GM06990 (cell line): ENCODE results near the gene NAA60.
A peak's percentile ranks its signal among the peaks of the same experiment; 100 is the strongest.
"Not testable (repeated sequence)": the region's sequence is repeated elsewhere in the genome, so short reads cannot be mapped to it uniquely, and the experiment has no call there.

ENCODE experiments used
- DNase-seq: peaks from one replicate; pipeline ENCODE4 v3.0.0-alpha.2; 2011; ENCODE audit not compliant: insufficient read length; ENCODE audit errors: extremely low read depth
- H3K27me3 ChIP-seq: replicated peaks from 2 replicates; pipeline ENCODE4 v1.6.0; 2011; ENCODE audit warnings: low read length; ENCODE audit not compliant: control insufficient read depth, insufficient read depth
- H3K36me3 ChIP-seq: 2 replicates; pipeline ENCODE4 v1.5.1; 2011; ENCODE audit warnings: low read length; ENCODE audit not compliant: control insufficient read depth, insufficient read depth
- H3K4me3 ChIP-seq: replicated peaks from 2 replicates; pipeline ENCODE4 v1.5.1; 2011; ENCODE audit warnings: low read depth, mild to moderate bottlenecking, control low read depth, low read length
- TF ChIP-seq, protein P1 (sequence below): IDR thresholded peaks from 2 replicates; pipeline ENCODE4 v1.5.1; 2011; ENCODE audit warnings: low read length, control low read depth, mild to moderate bottlenecking, inconsistent platforms; ENCODE audit not compliant: insufficient read depth, poor library complexity, severe bottlenecking

Gene NAA60

DNA sequence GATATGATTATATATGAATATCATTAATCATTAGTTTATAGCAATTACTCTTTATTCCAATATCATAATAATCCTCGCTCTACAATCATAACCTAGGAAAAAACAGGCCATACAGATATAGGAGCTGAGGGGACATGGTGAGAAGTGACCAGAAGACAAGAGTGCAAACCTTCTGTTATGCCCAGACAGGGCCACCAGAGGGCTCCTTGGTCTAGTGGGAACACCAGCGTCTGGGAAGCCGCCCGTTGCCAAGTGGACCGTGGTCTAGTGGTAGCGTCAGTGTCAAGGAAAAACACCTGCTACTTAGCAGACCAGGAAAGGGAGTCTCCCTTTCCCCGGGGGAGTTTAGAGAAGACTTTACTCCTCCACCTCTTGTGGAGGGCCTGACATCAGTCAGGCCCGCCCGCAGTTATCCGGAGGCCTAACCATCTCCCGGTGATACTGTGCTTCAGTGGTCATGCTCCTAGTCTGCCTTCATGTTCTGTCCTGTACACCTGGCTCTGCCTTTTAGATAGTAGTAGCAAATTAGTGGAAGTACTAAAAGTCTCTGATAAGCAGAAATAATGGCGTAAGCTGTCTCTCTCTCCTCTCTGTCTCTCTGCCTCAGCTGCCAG lies 83.8 kb downstream of the NAA60 start:
- H3K27me3 ChIP-seq, H3K36me3 ChIP-seq, DNase-seq, H3K4me3 ChIP-seq: not testable (repeated sequence)
- TF ChIP-seq, protein P1, sequence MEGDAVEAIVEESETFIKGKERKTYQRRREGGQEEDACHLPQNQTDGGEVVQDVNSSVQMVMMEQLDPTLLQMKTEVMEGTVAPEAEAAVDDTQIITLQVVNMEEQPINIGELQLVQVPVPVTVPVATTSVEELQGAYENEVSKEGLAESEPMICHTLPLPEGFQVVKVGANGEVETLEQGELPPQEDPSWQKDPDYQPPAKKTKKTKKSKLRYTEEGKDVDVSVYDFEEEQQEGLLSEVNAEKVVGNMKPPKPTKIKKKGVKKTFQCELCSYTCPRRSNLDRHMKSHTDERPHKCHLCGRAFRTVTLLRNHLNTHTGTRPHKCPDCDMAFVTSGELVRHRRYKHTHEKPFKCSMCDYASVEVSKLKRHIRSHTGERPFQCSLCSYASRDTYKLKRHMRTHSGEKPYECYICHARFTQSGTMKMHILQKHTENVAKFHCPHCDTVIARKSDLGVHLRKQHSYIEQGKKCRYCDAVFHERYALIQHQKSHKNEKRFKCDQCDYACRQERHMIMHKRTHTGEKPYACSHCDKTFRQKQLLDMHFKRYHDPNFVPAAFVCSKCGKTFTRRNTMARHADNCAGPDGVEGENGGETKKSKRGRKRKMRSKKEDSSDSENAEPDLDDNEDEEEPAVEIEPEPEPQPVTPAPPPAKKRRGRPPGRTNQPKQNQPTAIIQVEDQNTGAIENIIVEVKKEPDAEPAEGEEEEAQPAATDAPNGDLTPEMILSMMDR, result peak; percentile 67

DNA sequence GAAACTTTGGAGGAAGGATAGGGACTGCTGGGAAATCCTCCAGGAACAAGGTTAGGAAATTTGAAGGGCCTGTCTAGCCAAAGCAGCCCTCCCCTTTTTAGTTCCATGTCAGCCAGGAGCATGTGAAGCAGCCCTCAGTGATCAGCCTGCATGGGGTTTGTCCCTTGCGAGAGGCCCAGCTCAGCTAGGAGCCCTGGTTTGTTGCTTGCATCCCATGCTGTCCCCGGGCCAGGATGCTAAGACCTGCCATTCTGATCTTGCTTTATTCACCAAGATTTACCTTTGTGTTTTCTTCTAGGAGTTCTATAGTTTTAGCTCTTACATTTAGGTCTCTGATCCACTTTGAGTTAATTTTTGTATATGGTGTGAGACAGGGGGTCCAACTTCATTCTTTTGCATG lies 84.9 kb downstream of the NAA60 start:
- peaks cover 3% of the 10 kb centered on the region for H3K36me3 ChIP-seq
- no peaks in the 10 kb centered on the region for H3K27me3 ChIP-seq
- no peak overlapping the region for H3K4me3 ChIP-seq
- no peak for DNase-seq
- TF ChIP-seq, protein P1, result no peak

GRCh38 chr16:3529175-3529574 lies 85.7 kb downstream of the NAA60 start:
- Histone ChIP-seq H3K4me3 (no peak overlapping the region), H3K27me3 (no peaks in the 10 kb centered on the region), H3K36me3 (peaks cover 3% of the 10 kb centered on the region)
- no peak for DNase-seq
- TF ChIP-seq, protein P1, result no peak

- Histone ChIP-seq H3K36me3 (peaks cover 3% of the 10 kb centered on the region), H3K27me3 (no peaks in the 10 kb centered on the region)
- DNase-seq, result no peak
These were observed 87.0 kb downstream of the NAA60 start for GRCh38 chr16:3530371-3530914.

GRCh38 chr16:3532741-3533140 lies 89.3 kb downstream of the NAA60 start:
- Histone ChIP-seq H3K36me3 (peaks cover 3% of the 10 kb centered on the region), H3K27me3 (no peaks in the 10 kb centered on the region), H3K4me3 (no peak overlapping the region)
- TF ChIP-seq, protein P1, result no peak
- DNase-seq, result no peak

More at GRCh38 chr16:3530371-3530914, 87.0 kb downstream of the NAA60 start:
- no peak overlapping the region for H3K4me3 ChIP-seq
- TF ChIP-seq, protein P1, result no peak
